Panc1 (cell line): ENCODE results near the gene SLC9A2.

Experiments used
- POLR2AphosphoS5 ChIP-seq: IDR thresholded peaks from 2 replicates; pipeline ENCODE4 v1.6.1; 2012; ENCODE audit warnings: mild to moderate bottlenecking, low read depth, low read length, moderate library complexity
- SIN3A ChIP-seq: IDR thresholded peaks from 2 replicates; pipeline ENCODE4 v1.6.1; 2012; ENCODE audit warnings: low read depth, mild to moderate bottlenecking, low read length, moderate library complexity, borderline replicate concordance; ENCODE audit not compliant: insufficient read depth
- TCF7L2 ChIP-seq: IDR thresholded peaks from 2 replicates; pipeline ENCODE4 v1.6.1; 2011; ENCODE audit warnings: mild to moderate bottlenecking, low read depth, low read length, inconsistent platforms
- TF ChIP-seq, protein P1 (sequence below): fragments of 450-650 bp; IDR thresholded peaks from 2 replicates; pipeline ENCODE4 v1.5.1; 2017; ENCODE audit warnings: mild to moderate bottlenecking
- TF ChIP-seq, protein P2 (sequence below), 2 experiments: IDR thresholded peaks; 2 replicates each; pipeline ENCODE4 v1.6.1; 2011 to 2012; ENCODE audit warnings: low read depth in 2 of 2, control low read depth in 1 of 2, low read length in 1 of 2, mild to moderate bottlenecking in 1 of 2, moderate library complexity in 1 of 2; ENCODE audit not compliant: insufficient read depth in 1 of 2

DNA sequence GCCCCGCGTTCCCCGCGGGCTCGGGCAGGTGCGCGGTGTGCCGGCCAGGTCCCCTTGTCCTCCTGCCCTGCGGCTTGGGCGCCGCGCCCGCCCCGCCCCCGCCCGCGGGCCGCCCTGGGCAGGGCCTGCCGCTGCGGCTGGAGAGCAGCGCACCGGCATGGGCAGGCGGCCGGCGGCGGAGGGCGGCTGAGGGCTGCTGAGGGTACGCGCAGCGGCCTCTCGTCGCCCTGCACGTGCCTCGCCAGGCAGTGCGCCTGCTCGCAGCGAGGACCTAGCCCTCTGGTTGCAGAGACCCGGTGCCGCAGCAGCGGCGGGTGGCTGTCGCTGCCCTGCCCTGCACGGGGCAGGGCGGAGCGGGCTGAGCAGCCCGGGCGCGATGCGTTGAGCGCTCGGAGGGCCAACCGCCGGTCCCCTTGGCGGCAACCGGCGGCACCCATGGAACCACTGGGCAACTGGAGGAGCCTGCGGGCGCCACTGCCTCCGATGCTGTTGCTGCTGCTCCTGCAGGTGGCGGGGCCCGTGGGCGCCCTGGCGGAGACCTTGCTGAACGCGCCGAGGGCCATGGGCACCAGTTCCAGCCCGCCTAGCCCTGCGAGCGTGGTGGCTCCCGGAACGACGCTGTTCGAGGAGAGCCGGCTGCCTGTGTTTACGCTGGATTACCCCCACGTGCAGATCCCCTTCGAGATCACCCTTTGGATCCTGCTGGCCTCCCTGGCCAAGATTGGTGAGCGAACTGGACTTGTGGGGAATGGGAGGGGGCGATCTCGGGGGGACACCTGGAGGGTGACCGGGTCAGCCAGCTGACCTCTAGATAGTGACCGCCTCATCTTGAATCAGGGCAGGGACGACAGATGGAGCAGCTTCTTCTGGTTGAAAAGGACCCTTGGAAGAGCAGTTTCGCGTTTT, at the start of gene SLC9A2:
- no peak for TF ChIP-seq POLR2AphosphoS5
- TF ChIP-seq, protein P1, sequence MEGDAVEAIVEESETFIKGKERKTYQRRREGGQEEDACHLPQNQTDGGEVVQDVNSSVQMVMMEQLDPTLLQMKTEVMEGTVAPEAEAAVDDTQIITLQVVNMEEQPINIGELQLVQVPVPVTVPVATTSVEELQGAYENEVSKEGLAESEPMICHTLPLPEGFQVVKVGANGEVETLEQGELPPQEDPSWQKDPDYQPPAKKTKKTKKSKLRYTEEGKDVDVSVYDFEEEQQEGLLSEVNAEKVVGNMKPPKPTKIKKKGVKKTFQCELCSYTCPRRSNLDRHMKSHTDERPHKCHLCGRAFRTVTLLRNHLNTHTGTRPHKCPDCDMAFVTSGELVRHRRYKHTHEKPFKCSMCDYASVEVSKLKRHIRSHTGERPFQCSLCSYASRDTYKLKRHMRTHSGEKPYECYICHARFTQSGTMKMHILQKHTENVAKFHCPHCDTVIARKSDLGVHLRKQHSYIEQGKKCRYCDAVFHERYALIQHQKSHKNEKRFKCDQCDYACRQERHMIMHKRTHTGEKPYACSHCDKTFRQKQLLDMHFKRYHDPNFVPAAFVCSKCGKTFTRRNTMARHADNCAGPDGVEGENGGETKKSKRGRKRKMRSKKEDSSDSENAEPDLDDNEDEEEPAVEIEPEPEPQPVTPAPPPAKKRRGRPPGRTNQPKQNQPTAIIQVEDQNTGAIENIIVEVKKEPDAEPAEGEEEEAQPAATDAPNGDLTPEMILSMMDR, result no peak
- no peak for TF ChIP-seq SIN3A
- TF ChIP-seq, protein P2, sequence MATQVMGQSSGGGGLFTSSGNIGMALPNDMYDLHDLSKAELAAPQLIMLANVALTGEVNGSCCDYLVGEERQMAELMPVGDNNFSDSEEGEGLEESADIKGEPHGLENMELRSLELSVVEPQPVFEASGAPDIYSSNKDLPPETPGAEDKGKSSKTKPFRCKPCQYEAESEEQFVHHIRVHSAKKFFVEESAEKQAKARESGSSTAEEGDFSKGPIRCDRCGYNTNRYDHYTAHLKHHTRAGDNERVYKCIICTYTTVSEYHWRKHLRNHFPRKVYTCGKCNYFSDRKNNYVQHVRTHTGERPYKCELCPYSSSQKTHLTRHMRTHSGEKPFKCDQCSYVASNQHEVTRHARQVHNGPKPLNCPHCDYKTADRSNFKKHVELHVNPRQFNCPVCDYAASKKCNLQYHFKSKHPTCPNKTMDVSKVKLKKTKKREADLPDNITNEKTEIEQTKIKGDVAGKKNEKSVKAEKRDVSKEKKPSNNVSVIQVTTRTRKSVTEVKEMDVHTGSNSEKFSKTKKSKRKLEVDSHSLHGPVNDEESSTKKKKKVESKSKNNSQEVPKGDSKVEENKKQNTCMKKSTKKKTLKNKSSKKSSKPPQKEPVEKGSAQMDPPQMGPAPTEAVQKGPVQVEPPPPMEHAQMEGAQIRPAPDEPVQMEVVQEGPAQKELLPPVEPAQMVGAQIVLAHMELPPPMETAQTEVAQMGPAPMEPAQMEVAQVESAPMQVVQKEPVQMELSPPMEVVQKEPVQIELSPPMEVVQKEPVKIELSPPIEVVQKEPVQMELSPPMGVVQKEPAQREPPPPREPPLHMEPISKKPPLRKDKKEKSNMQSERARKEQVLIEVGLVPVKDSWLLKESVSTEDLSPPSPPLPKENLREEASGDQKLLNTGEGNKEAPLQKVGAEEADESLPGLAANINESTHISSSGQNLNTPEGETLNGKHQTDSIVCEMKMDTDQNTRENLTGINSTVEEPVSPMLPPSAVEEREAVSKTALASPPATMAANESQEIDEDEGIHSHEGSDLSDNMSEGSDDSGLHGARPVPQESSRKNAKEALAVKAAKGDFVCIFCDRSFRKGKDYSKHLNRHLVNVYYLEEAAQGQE (IDR thresholded peaks at IDR 0.05; ENCODE audit: insufficient read depth in 1 of 2, low read depth in 2 of 2, low read length in 1 of 2), result no peak
- TF ChIP-seq TCF7L2, result no peak
